ENCODE data around the gene WDR6.

The WDR6 gene, protein sequence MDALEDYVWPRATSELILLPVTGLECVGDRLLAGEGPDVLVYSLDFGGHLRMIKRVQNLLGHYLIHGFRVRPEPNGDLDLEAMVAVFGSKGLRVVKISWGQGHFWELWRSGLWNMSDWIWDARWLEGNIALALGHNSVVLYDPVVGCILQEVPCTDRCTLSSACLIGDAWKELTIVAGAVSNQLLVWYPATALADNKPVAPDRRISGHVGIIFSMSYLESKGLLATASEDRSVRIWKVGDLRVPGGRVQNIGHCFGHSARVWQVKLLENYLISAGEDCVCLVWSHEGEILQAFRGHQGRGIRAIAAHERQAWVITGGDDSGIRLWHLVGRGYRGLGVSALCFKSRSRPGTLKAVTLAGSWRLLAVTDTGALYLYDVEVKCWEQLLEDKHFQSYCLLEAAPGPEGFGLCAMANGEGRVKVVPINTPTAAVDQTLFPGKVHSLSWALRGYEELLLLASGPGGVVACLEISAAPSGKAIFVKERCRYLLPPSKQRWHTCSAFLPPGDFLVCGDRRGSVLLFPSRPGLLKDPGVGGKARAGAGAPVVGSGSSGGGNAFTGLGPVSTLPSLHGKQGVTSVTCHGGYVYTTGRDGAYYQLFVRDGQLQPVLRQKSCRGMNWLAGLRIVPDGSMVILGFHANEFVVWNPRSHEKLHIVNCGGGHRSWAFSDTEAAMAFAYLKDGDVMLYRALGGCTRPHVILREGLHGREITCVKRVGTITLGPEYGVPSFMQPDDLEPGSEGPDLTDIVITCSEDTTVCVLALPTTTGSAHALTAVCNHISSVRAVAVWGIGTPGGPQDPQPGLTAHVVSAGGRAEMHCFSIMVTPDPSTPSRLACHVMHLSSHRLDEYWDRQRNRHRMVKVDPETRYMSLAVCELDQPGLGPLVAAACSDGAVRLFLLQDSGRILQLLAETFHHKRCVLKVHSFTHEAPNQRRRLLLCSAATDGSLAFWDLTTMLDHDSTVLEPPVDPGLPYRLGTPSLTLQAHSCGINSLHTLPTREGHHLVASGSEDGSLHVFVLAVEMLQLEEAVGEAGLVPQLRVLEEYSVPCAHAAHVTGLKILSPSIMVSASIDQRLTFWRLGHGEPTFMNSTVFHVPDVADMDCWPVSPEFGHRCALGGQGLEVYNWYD

GRCh38 chr3:49007068-49007770 is at the start of gene WDR6:
TSS of gene WDR6 (plus strand) at chr3:49007391. CDS start at chr3:49007432, 41 bp downstream.
- DNase-seq = peak; percentile 96

GRCh38 chr3:48960841-48961413 is 46.3 kb upstream of the WDR6 start:
- DNase-seq = no peak

GRCh38 chr3:48962340-48962739 is 44.9 kb upstream of the WDR6 start:
- DNase-seq = no peak

GRCh38 chr3:48962939-48963338 is 44.3 kb upstream of the WDR6 start:
- no peak for DNase-seq

- DNase-seq = no peak
Observed at GRCh38 chr3:48963591-48963990, 43.6 kb upstream of the WDR6 start.

DNA sequence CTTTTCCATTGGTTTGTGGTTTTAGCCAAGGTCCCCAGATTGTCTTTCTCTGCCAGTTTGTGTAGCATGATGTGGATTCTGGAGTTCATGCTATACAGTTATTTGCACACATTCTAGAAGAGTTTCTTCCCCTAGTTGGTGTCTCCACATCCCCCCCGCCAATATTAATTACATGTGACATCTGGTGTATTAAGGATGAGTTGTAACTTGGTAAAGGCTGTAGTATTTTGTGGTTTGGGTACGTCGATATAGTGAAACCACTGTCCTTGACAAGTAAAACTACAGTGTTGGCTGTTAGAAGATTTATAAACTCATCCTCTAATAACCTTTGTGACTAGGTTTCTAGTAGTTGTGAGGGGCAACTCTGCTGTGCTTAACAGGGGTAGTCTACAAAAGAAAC is 40.8 kb upstream of the WDR6 start:
- no peak for DNase-seq

- peak; percentile 57 for DNase-seq
Observed at GRCh38 chr3:48966876-48967361, 40.3 kb upstream of the WDR6 start.

DNA sequence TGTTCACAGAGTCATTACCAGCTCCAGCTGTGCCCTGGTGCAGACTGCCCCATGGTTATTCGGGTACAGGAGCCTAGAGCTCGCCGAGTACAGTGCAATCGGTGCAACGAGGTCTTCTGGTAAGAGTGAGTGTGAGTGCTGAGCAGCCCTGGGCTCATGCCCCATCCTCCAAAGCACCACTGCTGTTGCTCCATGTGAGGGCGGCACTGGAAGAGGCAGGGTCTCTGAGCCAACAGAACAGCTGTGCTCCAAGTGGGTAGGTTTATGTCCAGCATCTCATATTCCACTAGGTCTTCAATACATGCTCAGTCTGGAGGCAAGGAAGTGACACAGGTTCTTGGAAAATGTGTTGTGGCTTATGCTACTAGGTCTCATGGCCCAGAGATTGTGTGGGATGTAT is 36.6 kb upstream of the WDR6 start:
- DNase-seq = no peak

DNA sequence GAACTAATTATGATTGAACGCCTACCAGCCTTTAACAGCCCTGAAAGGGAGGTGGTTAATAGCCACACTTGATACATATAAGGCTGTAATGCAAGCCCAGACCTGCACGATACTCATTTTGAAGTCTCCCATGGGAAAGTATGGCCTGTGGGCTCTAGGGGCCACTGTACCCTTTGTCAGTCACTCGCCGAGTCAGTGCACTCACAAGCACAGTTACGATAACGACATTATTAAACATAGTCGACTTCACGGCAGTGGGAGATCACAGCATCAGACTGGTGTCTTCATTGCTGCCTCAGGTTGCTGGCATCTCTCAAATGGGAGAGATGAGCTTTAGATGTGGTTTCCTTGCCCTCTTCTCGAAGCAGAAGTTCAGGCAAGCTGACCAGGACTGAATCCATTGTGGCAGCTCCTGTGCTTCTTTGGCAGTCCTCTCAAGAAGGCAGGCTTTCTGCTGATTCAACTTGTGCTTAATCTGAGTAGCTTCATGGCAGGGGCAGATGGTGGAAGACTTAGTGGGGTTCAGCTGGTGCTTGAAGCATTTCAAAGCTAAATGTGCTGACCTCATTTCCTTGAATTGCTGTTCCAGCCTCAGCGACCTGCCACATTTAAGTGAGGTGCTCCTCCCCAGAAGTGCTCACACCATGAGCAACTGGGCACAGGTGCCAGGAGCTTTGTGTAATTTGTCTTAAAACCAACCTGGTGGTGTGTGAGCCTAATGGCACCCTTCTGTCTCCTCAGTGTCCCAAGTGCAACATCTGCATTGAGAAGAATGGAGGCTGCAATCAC is 32.9 kb upstream of the WDR6 start:
- no peak for DNase-seq

DNA sequence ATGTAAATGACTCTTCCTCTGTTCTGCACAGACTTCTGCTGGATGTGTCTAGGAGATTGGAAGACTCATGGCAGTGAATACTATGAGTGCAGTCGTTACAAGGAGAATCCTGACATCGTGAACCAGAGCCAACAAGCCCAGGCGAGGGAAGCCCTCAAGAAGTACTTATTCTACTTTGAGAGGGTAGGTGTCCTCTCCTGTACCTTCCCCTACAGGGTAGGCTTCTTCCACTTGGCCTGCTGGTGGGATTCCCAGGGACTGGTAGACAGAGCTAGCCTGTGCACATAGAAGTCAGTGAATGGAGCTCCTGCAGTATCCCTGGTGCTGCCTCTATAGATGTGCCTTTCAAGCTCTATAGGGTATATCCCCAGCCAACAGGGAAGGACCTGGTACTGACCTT is 27.7 kb upstream of the WDR6 start:
- no peak for DNase-seq

GRCh38 chr3:48980295-48980694 is 26.9 kb upstream of the WDR6 start:
- DNase-seq = no peak

- no peak for DNase-seq
Observed at GRCh38 chr3:48982016-48982415, 25.2 kb upstream of the WDR6 start.

- DNase-seq = no peak
Observed at GRCh38 chr3:48982686-48983085, 24.5 kb upstream of the WDR6 start.

GRCh38 chr3:48983096-48983495 is 24.1 kb upstream of the WDR6 start:
- DNase-seq = no peak

GRCh38 chr3:48984663-48985062 is 22.5 kb upstream of the WDR6 start:
- no peak for DNase-seq

DNA sequence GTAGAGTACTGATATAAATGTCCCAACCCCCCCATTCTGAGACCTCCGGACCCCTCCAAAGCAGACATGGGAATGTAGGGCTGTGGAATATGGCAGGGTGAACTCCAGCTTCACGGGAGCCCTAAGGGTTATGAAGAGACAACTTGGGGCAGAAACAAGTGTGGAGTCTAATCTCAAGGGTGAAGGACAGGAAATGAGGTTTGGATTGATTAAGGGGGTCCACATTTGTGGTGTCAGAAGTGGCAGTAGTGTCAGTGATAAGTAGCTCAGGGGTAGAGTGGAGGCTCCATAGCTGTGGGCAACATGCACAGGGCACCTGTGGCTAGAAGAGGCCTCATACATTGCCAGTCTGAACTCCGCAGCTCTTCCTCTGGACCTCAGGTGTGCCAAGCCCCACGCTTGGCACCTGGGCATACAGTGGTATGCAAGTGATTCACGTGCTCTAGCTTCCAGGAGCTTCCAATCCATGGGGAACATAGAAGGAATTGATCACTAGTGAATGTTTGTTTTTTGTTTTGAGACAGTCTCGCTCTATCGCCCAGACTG is 21.3 kb upstream of the WDR6 start:
- DNase-seq = no peak

- no peak for DNase-seq
Observed at GRCh38 chr3:48989126-48989795, 17.9 kb upstream of the WDR6 start.

- peak; percentile 85 for DNase-seq
Observed at GRCh38 chr3:48989796-48990635, 17.2 kb upstream of the WDR6 start, which contains the start of gene P4HTM. TSS of gene P4HTM (plus strand) at chr3:48990241. CDS start at chr3:48990257, 16 bp downstream.

Data from stimulated activated CD4-positive, alpha-beta T cell treated with anti-CD3 and anti-CD28 coated beads, Interleukin-4, amount 100 ng/mL, for 1 hour (primary cell).